SK-N-SH (cell line): ENCODE measurements around the gene FOXA3. TPM values are rescaled to one million over a fixed set of nuclear protein-coding genes. Genes with fewer than 3 reads are reported as not detected.

Source experiments
- CTCF ChIA-PET: fragments of 300-600, 350-600 bp; formaldehyde crosslinking; extraction: SDS; loops from one replicate; lab custom pipeline; 2021; lab: Yijun Ruan, JAX
- POLR2A ChIA-PET: fragments of 350-600 bp; sonication (Branson Sonifier 250); formaldehyde crosslinking; extraction: SDS; loops from one replicate; lab custom pipeline; 2020; ENCODE audit warnings: antibody characterized with exemption, inconsistent platforms; lab: Yijun Ruan, JAX
- DNase-seq: peaks from one replicate; pipeline ENCODE4 v3.0.0; 2012
- H2AFZ ChIP-seq: fragments of 200-600 bp; sonication (generic); 2 replicates; pipeline ENCODE4 v1.8.1; 2016; ENCODE audit warnings: antibody characterized with exemption, mild to moderate bottlenecking, low read depth
- H3F3A ChIP-seq: fragments of 200-600 bp; sonication (generic); replicated peaks from 2 replicates; pipeline ENCODE3; 2016; ENCODE audit warnings: antibody characterized with exemption, mild to moderate bottlenecking; ENCODE audit not compliant: insufficient read depth
- H3K27ac ChIP-seq, 2 experiments: fragments of 200-500 bp in 1 of 2; fragments of 200-600 bp in 1 of 2; sonication (Bioruptor generic) in 1 of 2; sonication (generic), shearing (Covaris generic) in 1 of 2; 2 replicates each; pipeline versions ENCODE4 v1.5.1 to v1.6.1; 2014 to 2016; ENCODE audit warnings: low read depth in 2 of 2, inconsistent platforms in 1 of 2, low read length in 1 of 2, mild to moderate bottlenecking in 1 of 2, mixed read lengths in 1 of 2
- H3K27me3 ChIP-seq: fragments of 200-600 bp; sonication (generic), shearing (Covaris generic); 2 replicates; pipeline ENCODE4 v1.6.1; 2016; ENCODE audit warnings: mixed run types; ENCODE audit not compliant: insufficient read depth
- H3K36me3 ChIP-seq, 2 experiments: fragments of 200-500 bp in 1 of 2; fragments of 200-600 bp in 1 of 2; sonication (Bioruptor generic) in 1 of 2; sonication (generic) in 1 of 2; replicated peaks in 1 of 2; 2 replicates each; pipeline versions ENCODE3 to v1.5.1; 2014 to 2016; ENCODE audit warnings: low read length in 1 of 2, mild to moderate bottlenecking in 1 of 2; ENCODE audit not compliant: insufficient read depth in 2 of 2, control insufficient read depth in 1 of 2
- H3K4me1 ChIP-seq, 2 experiments: fragments of 200-500 bp in 1 of 2; fragments of 200-600 bp in 1 of 2; sonication (Bioruptor generic) in 1 of 2; sonication (generic), shearing (Covaris generic) in 1 of 2; 2 replicates each; pipeline versions ENCODE4 v1.5.1 to v1.6.1; 2014 to 2016; ENCODE audit warnings: low read depth in 1 of 2, low read length in 1 of 2, mixed run types in 1 of 2; ENCODE audit not compliant: insufficient read depth in 2 of 2, control insufficient read depth in 1 of 2
- H3K4me2 ChIP-seq: fragments of 200-600 bp; sonication (generic), shearing (Covaris generic); 2 replicates; pipeline ENCODE4 v1.6.1; 2017; ENCODE audit warnings: mixed run types
- H3K4me3 ChIP-seq, 2 experiments: fragments of 200-500 bp in 1 of 2; fragments of 200-600 bp in 1 of 2; sonication (Bioruptor generic) in 1 of 2; sonication (generic), shearing (Covaris generic) in 1 of 2; 2 replicates each; pipeline versions ENCODE4 v1.5.1 to v1.8.1; 2014 to 2016; ENCODE audit warnings: low read depth in 2 of 2, inconsistent platforms in 1 of 2, low read length in 1 of 2, mild to moderate bottlenecking in 1 of 2, mixed read lengths in 1 of 2, moderate library complexity in 1 of 2
- H3K79me2 ChIP-seq: fragments of 200-600 bp; sonication (generic); 2 replicates; pipeline ENCODE4 v1.8.1; 2017; ENCODE audit warnings: mild to moderate bottlenecking; ENCODE audit not compliant: insufficient read depth
- H3K9ac ChIP-seq: fragments of 200-600 bp; sonication (generic); 2 replicates; pipeline ENCODE4 v1.6.1; 2017; ENCODE audit warnings: mixed run types
- H3K9me2 ChIP-seq: fragments of 200-600 bp; sonication (generic); 2 replicates; pipeline ENCODE4 v1.6.1; 2017; ENCODE audit warnings: mixed run types
- H3K9me3 ChIP-seq: fragments of 200-600 bp; sonication (generic); 2 replicates; pipeline ENCODE4 v1.6.1; 2017; ENCODE audit warnings: mixed run types, mild to moderate bottlenecking, moderate library complexity
- H4K20me1 ChIP-seq: fragments of 200-600 bp; sonication (generic); 2 replicates; pipeline ENCODE4 v1.6.1; 2017; ENCODE audit warnings: mild to moderate bottlenecking, mixed run types; ENCODE audit not compliant: insufficient read depth
- CTCF ChIP-seq: fragments of 200-600 bp; sonication (generic); IDR thresholded peaks from 2 replicates; pipeline ENCODE4 v1.6.1; 2017; ENCODE audit warnings: antibody characterized with exemption, mild to moderate bottlenecking, moderate library complexity
- ELF1 ChIP-seq: IDR thresholded peaks from 2 replicates; pipeline ENCODE4 v1.4.0; 2012
- FOSL2 ChIP-seq: IDR thresholded peaks from 2 replicates; pipeline ENCODE4 v1.4.0; 2012; ENCODE audit warnings: low read depth, mild to moderate bottlenecking, moderate library complexity, borderline replicate concordance
- FOXM1 ChIP-seq: IDR thresholded peaks from 2 replicates; pipeline ENCODE4 v1.4.0; 2012; ENCODE audit warnings: low read depth, mild to moderate bottlenecking
- RCOR1 ChIP-seq: fragments of 150-350 bp; IDR thresholded peaks from 2 replicates; pipeline ENCODE4 v1.6.1; 2017; ENCODE audit warnings: antibody characterized with exemption, low read length
- SIN3A ChIP-seq: IDR thresholded peaks from 2 replicates; pipeline ENCODE4 v1.6.1; 2012; ENCODE audit warnings: low read depth, mild to moderate bottlenecking, low read length, moderate library complexity, borderline replicate concordance
- TCF12 ChIP-seq: IDR thresholded peaks from 2 replicates; pipeline ENCODE4 v1.4.0; 2012
- USF1 ChIP-seq: IDR thresholded peaks from 2 replicates; pipeline ENCODE4 v1.4.0; 2012; ENCODE audit warnings: low read depth, borderline replicate concordance
- WGBS: methylation state at CpG from one replicate; pipeline ENCODE4 v1.1.6; 2017; ENCODE audit warnings: low lambda C conversion rate; 5-methylcytosine and 5-hydroxymethylcytosine counted together
- polyA plus RNA-seq, 3 experiments: library from polyadenylated mRNA; depleted of rRNA; stranded (reverse); fragments of >200 nt; gene quantifications; 2 replicates each; pipeline ENCODE4 v1.2.3, GENCODE V29; 2012
- TF ChIP-seq, protein P1 (sequence below): fragments of 150-350 bp; IDR thresholded peaks from 2 replicates; pipeline ENCODE4 v1.6.1; 2017; ENCODE audit warnings: antibody characterized with exemption, low read length, low read depth, borderline replicate concordance
- TF ChIP-seq, protein P2 (sequence below): IDR thresholded peaks from 2 replicates; pipeline ENCODE4; 2012
- TF ChIP-seq, protein P3 (sequence below): IDR thresholded peaks from 2 replicates; pipeline ENCODE4 v1.4.0; 2012; ENCODE audit warnings: low read depth, borderline replicate concordance

Gene FOXA3
- polyA plus RNA-seq, 1 of the 3 experiments (the other 2 are of a cell fraction) = 1.5 TPM

- Histone ChIP-seq H3F3A (peaks cover 16% of the 10 kb centered on the region), H3K79me2 (peaks cover 29% of the 10 kb centered on the region), H3K9ac (peak overlapping the region; percentile 77), H3K4me2 (peak overlapping the region; percentile 84), H2AFZ (peak overlapping the region; percentile 75), H3K4me1 (peaks cover 3 to 33% of the 10 kb centered on the region in 2 experiments; a peak in 2 of 4 replicates), H3K4me3 (peak overlapping the region; percentile 72 to 81)
- WGBS = 78% methylated on average over 6 of the region's 10 CpGs
- POLR2A ChIA-PET = interaction anchor here (1.6 kb wide), 1 partner anchor 15 kb away, joined by 19 read pairs; the partner anchor contains the start of gene MYPOP
- no peak for DNase-seq
- TF ChIP-seq ELF1 (no peak), RCOR1 (no peak), FOXM1 (no peak), TCF12 (no peak), CTCF (no peak), SIN3A (no peak), USF1 (no peak), FOSL2 (no peak)
- TF ChIP-seq, protein P1, sequence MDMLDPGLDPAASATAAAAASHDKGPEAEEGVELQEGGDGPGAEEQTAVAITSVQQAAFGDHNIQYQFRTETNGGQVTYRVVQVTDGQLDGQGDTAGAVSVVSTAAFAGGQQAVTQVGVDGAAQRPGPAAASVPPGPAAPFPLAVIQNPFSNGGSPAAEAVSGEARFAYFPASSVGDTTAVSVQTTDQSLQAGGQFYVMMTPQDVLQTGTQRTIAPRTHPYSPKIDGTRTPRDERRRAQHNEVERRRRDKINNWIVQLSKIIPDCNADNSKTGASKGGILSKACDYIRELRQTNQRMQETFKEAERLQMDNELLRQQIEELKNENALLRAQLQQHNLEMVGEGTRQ = no peak
- TF ChIP-seq, protein P2, sequence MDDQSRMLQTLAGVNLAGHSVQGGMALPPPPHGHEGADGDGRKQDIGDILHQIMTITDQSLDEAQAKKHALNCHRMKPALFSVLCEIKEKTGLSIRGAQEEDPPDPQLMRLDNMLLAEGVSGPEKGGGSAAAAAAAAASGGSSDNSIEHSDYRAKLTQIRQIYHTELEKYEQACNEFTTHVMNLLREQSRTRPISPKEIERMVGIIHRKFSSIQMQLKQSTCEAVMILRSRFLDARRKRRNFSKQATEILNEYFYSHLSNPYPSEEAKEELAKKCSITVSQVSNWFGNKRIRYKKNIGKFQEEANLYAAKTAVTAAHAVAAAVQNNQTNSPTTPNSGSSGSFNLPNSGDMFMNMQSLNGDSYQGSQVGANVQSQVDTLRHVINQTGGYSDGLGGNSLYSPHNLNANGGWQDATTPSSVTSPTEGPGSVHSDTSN = no peak
- TF ChIP-seq, protein P3, sequence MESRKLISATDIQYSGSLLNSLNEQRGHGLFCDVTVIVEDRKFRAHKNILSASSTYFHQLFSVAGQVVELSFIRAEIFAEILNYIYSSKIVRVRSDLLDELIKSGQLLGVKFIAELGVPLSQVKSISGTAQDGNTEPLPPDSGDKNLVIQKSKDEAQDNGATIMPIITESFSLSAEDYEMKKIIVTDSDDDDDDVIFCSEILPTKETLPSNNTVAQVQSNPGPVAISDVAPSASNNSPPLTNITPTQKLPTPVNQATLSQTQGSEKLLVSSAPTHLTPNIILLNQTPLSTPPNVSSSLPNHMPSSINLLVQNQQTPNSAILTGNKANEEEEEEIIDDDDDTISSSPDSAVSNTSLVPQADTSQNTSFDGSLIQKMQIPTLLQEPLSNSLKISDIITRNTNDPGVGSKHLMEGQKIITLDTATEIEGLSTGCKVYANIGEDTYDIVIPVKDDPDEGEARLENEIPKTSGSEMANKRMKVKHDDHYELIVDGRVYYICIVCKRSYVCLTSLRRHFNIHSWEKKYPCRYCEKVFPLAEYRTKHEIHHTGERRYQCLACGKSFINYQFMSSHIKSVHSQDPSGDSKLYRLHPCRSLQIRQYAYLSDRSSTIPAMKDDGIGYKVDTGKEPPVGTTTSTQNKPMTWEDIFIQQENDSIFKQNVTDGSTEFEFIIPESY = no peak
- TF ChIP-seq, all 33 proteins: peak for 0
- H3K36me3 ChIP-seq = peaks cover 3 to 23% of the 10 kb centered on the region in 2 experiments
- no peaks in the 10 kb centered on the region for H3K9me3 ChIP-seq
- H4K20me1 ChIP-seq = peaks cover 27% of the 10 kb centered on the region
- H3K9me2 ChIP-seq = no peaks in the 10 kb centered on the region
- H3K27me3 ChIP-seq = no peaks in the 10 kb centered on the region
- CTCF ChIA-PET = interaction anchor here (1.2 to 9.9 kb wide), 4 partner anchors 15 to 117 kb away, joined by 3 to 130 read pairs (median 67); partner anchors contain the start of genes FOXA3, MYPOP, RSPH6A and SYMPK
- H3K27ac ChIP-seq = peak overlapping the region; percentile 78 to 92
Observed at GRCh38 chr19:45887200-45887710, 23.1 kb downstream of the FOXA3 start.
